ENCODE results near the gene CNTNAP2.

DNA sequence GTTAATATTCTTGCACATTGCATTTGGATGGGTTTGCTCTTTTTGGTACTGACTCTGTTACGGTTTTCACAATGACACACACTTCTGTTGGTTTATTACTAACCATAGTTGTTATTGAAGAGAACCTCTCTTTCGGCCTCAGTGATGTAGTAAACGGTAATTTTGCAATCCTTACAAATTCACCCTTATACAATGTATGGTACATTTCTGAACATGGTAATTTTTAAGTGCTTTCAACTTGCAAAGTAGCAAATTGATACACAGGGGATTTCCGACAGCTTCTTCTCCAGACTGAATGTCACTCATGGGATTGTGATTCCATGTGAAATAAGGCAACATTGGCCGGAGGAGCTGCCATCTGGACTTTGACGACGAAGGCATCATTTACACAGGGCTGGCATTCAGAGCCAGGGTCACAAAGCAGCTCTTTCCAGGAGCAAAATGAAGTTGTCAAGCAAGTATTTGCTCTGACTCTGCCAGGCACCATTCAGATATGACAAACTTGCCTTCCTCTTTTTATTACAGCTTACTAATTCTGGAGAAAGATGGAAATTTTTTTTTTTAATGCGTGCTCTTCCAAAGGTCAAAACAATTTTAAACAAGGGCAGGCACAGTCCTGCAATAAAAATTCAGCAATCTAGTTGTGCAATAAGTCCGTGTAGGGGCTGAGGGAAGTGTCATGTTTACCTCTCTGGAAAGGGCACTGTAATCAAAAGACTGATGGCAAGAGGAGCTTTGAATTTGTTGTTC is 1762.5 kb downstream of the CNTNAP2 start:
- TF ChIP-seq CTCF (IDR thresholded peaks at IDR 0.05), result no peak
- no peak for TF ChIP-seq POLR2A (IDR thresholded peaks at IDR 0.05)

Data from tibial nerve (tissue), 3 donors.